OCI-LY3 (cell line): ENCODE results near the gene PGF.
"Not testable (repeated sequence)": the region's sequence is repeated elsewhere in the genome, so short reads cannot be mapped to it uniquely, and the experiment has no call there.

ENCODE experiments used
- EZH2phosphoT487 ChIP-seq: fragments of 200-600 bp; shearing (Covaris generic); IDR thresholded peaks from 2 replicates; pipeline ENCODE4 v1.6.1; 2018; ENCODE audit warnings: antibody characterized with exemption, mixed run types, low read depth
- TF ChIP-seq, protein P1 (sequence below): fragments of 200-600, 300-600 bp; sonication (generic); IDR thresholded peaks from 2 replicates; pipeline ENCODE4 v1.5.1; 2014; ENCODE audit warnings: antibody characterized with exemption, low read length, low read depth

DNA sequence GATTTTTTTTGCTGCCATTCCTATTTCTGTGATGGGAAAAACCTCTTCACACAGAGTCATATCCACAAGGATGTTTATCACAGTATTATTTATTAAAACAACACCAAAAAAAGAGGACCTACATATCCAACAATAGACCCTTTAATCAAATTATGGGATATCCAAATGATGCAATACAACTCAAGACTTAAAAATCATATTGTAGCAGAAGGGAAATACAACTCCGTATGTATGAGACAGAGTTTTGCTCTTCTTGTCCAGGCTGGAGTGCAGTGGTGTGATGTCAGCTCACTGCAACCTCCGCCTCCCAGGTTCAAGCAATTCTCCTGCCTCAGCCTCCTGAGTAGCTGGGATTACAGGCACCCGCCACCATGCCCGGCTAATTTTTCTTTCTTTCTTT, 22.5 kb downstream of the PGF start:
- TF ChIP-seq, protein P1, sequence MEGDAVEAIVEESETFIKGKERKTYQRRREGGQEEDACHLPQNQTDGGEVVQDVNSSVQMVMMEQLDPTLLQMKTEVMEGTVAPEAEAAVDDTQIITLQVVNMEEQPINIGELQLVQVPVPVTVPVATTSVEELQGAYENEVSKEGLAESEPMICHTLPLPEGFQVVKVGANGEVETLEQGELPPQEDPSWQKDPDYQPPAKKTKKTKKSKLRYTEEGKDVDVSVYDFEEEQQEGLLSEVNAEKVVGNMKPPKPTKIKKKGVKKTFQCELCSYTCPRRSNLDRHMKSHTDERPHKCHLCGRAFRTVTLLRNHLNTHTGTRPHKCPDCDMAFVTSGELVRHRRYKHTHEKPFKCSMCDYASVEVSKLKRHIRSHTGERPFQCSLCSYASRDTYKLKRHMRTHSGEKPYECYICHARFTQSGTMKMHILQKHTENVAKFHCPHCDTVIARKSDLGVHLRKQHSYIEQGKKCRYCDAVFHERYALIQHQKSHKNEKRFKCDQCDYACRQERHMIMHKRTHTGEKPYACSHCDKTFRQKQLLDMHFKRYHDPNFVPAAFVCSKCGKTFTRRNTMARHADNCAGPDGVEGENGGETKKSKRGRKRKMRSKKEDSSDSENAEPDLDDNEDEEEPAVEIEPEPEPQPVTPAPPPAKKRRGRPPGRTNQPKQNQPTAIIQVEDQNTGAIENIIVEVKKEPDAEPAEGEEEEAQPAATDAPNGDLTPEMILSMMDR = not testable (repeated sequence)
- TF ChIP-seq EZH2phosphoT487 = not testable (repeated sequence)
